ENCODE results near the gene CCN5. TPM values are rescaled to one million over a fixed set of nuclear protein-coding genes. Genes with fewer than 3 reads are reported as not detected.
"Not testable (repeated sequence)": the region's sequence is repeated elsewhere in the genome, so short reads cannot be mapped to it uniquely, and the experiment has no call there.

Gene CCN5
- total RNA-seq, 1 donor from 2014 or later: not detected

DNA sequence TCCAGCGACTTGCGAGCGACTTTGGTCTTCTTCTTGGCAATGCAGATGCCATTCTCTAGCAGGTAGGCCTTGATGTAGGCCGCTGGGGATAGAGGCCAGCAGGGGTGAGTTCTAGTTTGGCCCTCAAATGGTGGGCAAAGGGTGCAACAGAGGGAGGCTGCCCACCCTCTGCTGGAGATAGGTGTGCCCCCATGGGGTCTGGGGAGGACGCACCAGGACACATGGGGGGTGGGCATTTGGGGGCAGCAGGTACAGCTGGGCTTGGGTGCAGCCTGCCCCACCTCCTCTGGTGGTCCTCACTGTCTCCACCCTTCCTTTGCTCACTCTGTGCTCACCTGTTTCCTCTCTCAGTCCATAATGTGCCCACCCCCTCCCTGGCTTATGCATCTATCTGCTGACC is 41.8 kb downstream of the CCN5 start:
- Mint-ChIP-seq H3K4me3 (ENCODE audit: unreplicated experiment) (no peak overlapping the region), H3K4me1 (ENCODE audit: unreplicated experiment) (no peaks in the 10 kb centered on the region), H3K27me3 (ENCODE audit: unreplicated experiment) (peaks cover 2% of the 10 kb centered on the region), H3K36me3 (ENCODE audit: low read depth, unreplicated experiment) (no peaks in the 10 kb centered on the region), H3K9me3 (ENCODE audit: unreplicated experiment) (no peaks in the 10 kb centered on the region), H3K27ac (ENCODE audit: unreplicated experiment) (no peak overlapping the region)
- TF ChIP-seq, protein P1, sequence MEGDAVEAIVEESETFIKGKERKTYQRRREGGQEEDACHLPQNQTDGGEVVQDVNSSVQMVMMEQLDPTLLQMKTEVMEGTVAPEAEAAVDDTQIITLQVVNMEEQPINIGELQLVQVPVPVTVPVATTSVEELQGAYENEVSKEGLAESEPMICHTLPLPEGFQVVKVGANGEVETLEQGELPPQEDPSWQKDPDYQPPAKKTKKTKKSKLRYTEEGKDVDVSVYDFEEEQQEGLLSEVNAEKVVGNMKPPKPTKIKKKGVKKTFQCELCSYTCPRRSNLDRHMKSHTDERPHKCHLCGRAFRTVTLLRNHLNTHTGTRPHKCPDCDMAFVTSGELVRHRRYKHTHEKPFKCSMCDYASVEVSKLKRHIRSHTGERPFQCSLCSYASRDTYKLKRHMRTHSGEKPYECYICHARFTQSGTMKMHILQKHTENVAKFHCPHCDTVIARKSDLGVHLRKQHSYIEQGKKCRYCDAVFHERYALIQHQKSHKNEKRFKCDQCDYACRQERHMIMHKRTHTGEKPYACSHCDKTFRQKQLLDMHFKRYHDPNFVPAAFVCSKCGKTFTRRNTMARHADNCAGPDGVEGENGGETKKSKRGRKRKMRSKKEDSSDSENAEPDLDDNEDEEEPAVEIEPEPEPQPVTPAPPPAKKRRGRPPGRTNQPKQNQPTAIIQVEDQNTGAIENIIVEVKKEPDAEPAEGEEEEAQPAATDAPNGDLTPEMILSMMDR (IDR thresholded peaks at IDR 0.05; ENCODE audit: unreplicated experiment): no peak
- DNase-seq (ENCODE audit: low spot score): no peak

DNA sequence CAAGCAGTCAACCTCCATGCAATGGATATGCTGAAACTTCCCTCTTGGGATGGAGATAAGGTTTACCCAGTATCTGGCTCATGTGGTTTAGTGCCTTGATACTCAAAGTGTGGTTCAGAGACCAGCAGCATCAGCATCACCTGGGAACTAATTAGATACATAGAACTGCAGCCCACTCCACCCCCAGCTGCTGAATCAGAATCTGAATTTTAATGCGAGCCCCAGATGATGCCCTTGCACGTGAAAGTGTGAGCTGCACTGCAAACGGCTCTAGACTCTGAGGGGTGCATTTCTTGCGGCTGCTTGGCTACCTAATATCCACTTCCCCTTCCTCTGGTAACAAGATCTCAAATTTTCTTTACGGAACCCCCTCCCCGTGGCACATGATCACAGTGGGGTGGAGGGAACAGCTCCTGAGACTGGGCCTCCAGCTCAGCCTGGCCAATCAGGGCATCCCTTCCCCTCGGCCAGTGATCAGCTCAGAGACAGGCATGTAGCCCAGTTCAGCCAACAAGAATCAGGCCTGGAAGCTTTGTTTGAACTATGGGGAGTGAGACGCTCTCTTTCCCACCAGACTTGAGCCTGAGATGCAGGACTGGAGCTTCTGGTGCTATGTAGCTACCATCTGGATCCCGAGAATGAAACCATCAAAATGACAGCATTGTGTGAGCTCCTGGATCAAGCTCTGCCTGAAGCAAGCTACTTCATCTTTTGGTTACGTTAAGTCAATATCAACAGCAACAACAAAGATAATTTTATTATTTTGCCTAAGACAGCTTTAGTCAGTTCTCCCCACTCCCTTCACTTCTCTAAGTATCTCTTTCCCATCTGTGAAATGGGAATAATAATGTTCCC is 43.3 kb downstream of the CCN5 start:
- Mint-ChIP-seq H3K27me3 (ENCODE audit: unreplicated experiment) (peaks cover 2% of the 10 kb centered on the region), H3K4me1 (ENCODE audit: unreplicated experiment) (no peaks in the 10 kb centered on the region), H3K4me3 (ENCODE audit: unreplicated experiment) (no peak overlapping the region), H3K36me3 (ENCODE audit: low read depth, unreplicated experiment) (no peaks in the 10 kb centered on the region), H3K9me3 (ENCODE audit: unreplicated experiment) (no peaks in the 10 kb centered on the region), H3K27ac (ENCODE audit: unreplicated experiment) (no peak overlapping the region)
- TF ChIP-seq, protein P1 (IDR thresholded peaks at IDR 0.05; ENCODE audit: unreplicated experiment): no peak
- no peak for DNase-seq (ENCODE audit: low spot score)

DNA sequence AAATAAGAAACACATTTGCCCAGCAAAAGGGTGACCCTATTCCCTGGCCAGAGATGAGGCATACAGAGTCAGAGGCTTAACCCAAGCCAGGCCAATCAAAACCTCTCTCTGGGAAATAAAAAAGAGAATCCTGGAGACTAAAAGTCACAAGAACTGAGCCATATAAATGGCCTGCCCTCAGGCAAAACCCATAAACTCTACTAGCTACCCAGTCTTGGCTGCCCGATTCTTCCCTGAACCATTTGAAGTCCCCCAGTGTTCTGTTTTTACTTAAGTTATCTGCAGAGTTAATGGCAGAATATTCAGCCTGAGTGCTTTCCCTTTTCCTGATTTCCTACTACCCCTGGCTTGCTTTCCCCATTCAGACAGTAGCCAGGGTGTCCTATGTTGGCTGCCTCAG is 44.4 kb downstream of the CCN5 start:
- Mint-ChIP-seq H3K9me3 (ENCODE audit: unreplicated experiment) (no peaks in the 10 kb centered on the region), H3K36me3 (ENCODE audit: low read depth, unreplicated experiment) (no peaks in the 10 kb centered on the region), H3K4me3 (ENCODE audit: unreplicated experiment) (no peak overlapping the region), H3K27me3 (ENCODE audit: unreplicated experiment) (peaks cover 2% of the 10 kb centered on the region), H3K4me1 (ENCODE audit: unreplicated experiment) (no peaks in the 10 kb centered on the region), H3K27ac (ENCODE audit: unreplicated experiment) (no peak overlapping the region)
- no peak for DNase-seq (ENCODE audit: low spot score)
- TF ChIP-seq, protein P1 (IDR thresholded peaks at IDR 0.05; ENCODE audit: unreplicated experiment): no peak

DNA sequence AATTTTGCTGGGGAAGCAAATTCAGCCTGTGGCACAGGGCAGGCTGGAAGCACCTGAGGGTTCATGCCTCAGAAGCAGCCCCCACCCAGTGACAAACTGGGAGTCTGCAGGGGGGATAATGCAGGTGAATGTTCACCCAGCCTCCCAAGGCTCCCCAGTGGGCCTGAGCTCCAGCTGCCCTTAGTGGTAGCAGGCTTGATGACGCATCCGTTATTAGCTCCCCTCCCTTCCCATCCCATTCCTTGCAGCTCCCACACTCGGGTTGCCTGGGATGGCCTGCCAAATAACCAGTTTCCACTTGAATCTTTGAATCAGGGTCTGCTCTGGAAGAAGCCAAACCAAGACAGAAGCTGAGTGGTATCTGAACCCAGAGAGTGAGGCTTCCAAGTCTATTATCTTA is 46.3 kb downstream of the CCN5 start:
- no peaks in the 10 kb centered on the region for H3K9me3 Mint-ChIP-seq (ENCODE audit: unreplicated experiment)
- no peak overlapping the region for H3K4me3 Mint-ChIP-seq (ENCODE audit: unreplicated experiment)
- TF ChIP-seq, protein P1 (IDR thresholded peaks at IDR 0.05; ENCODE audit: unreplicated experiment): no peak
- no peaks in the 10 kb centered on the region for H3K36me3 Mint-ChIP-seq (ENCODE audit: low read depth, unreplicated experiment)
- H3K27ac Mint-ChIP-seq (ENCODE audit: unreplicated experiment): no peak overlapping the region
- no peak for DNase-seq (ENCODE audit: low spot score)
- H3K27me3 Mint-ChIP-seq (ENCODE audit: unreplicated experiment): peaks cover 7% of the 10 kb centered on the region
- H3K4me1 Mint-ChIP-seq (ENCODE audit: unreplicated experiment): peaks cover 3% of the 10 kb centered on the region

DNA sequence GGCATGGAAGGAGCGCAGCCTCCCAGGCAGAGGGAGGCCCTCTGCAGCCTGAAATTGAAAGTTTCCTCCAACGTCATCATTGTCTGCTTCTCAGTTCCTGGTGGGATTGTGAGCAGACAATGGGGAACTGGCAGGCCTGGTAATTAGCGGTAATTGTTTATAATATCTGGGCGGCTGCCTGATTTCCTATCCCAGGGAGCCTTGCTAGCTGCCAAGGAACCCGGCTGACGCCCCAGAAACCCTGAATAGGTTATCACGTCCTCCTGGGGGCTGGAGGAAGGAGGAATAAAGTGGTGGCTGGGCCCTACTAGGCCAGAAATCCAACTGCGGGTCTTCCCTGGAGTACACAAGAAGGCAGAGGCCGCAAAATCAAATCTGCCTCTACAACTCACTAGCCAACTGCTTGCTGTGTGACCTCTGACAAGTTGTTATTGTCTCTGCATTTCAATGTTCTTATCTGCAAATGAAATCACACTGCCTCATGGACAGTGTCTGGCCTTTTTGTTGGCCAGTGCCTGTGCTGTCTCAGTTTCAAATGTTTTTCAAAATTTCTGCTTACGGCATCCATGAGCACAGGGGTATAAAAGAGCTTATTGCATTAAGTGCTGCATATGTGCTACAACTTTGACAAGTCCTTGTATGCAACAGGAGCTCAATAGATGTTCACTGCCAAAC is 47.4 kb downstream of the CCN5 start:
- H3K4me1 Mint-ChIP-seq (ENCODE audit: unreplicated experiment): peaks cover 3% of the 10 kb centered on the region
- H3K36me3 Mint-ChIP-seq (ENCODE audit: low read depth, unreplicated experiment): no peaks in the 10 kb centered on the region
- H3K9me3 Mint-ChIP-seq (ENCODE audit: unreplicated experiment): no peaks in the 10 kb centered on the region
- no peak overlapping the region for H3K4me3 Mint-ChIP-seq (ENCODE audit: unreplicated experiment)
- H3K27me3 Mint-ChIP-seq (ENCODE audit: unreplicated experiment): peaks cover 7% of the 10 kb centered on the region
- TF ChIP-seq, protein P1 (IDR thresholded peaks at IDR 0.05; ENCODE audit: unreplicated experiment): no peak
- no peak for DNase-seq (ENCODE audit: low spot score)
- H3K27ac Mint-ChIP-seq (ENCODE audit: unreplicated experiment): no peak overlapping the region

DNA sequence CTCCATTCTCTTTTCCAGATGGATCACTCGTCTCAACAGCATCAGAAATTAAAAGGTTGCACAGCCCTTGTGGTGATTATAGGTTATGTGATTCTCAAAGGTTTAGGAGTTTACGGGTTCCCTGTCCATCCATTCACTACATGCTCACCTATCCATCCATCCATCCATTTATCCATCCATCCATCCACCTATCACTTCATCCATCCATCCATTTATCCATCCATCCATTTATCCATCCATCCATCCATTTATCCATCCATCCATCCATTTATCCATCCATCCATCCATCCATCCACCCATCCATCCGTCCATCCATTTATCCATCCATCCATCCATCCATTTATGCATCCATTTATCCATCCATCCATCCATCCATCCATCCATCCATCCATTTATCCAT is 48.6 kb downstream of the CCN5 start:
- H3K27me3 Mint-ChIP-seq (ENCODE audit: unreplicated experiment); H3K4me3 Mint-ChIP-seq (ENCODE audit: unreplicated experiment); H3K4me1 Mint-ChIP-seq (ENCODE audit: unreplicated experiment); DNase-seq (ENCODE audit: low spot score); H3K27ac Mint-ChIP-seq (ENCODE audit: unreplicated experiment); H3K36me3 Mint-ChIP-seq (ENCODE audit: low read depth, unreplicated experiment); H3K9me3 Mint-ChIP-seq (ENCODE audit: unreplicated experiment): not testable (repeated sequence)

Measured in endothelial cell (in vitro differentiated cells).